ENCODE results near the gene CACNG3.

GRCh38 chr16:24324421-24324820 lies 68.3 kb downstream of the CACNG3 start:
- TF ChIP-seq CEBPB (IDR thresholded peaks at IDR 0.05) = no peak
- no peak for TF ChIP-seq REST (IDR thresholded peaks at IDR 0.05; ENCODE audit: low read depth)
- no peak for TF ChIP-seq TAF1 (IDR thresholded peaks at IDR 0.05; ENCODE audit: low read depth)
- no peak for TF ChIP-seq EP300 (IDR thresholded peaks at IDR 0.05; ENCODE audit: borderline replicate concordance)
- no peak for TF ChIP-seq NFIC (IDR thresholded peaks at IDR 0.05)
- no peak for TF ChIP-seq USF1 (IDR thresholded peaks at IDR 0.05)
